Testis (tissue), 3 donors: Measurements from ENCODE around the gene HIRA. TPM values are rescaled to one million over a fixed set of nuclear protein-coding genes. Genes with fewer than 3 reads are reported as not detected.
"Not testable (repeated sequence)": the region's sequence is repeated elsewhere in the genome, so short reads cannot be mapped to it uniquely, and the experiment has no call there.

Source experiments
- DNase-seq: peaks from one replicate; pipeline ENCODE4 v3.0.0-alpha.2; 2019
- H3K27ac ChIP-seq, 2 donors: fragments of 200-600 bp; sonication (generic); one replicate each; pipeline ENCODE4 v1.5.1; 2019
- H3K27me3 ChIP-seq: fragments of 200-600 bp; sonication (generic); one replicate; pipeline ENCODE4 v1.5.1; 2019
- H3K36me3 ChIP-seq: fragments of 200-600 bp; sonication (generic); one replicate; pipeline ENCODE4 v1.5.1; 2017; ENCODE audit warnings: low read depth; ENCODE audit errors: missing control alignments
- H3K4me1 ChIP-seq: fragments of 200-600 bp; sonication (generic); one replicate; pipeline ENCODE4 v1.5.1; 2019
- H3K4me3 ChIP-seq, 2 donors: fragments of 200-600 bp; sonication (generic); one replicate each; pipeline ENCODE4 v1.5.1; 2017 to 2019
- H3K9me3 ChIP-seq: fragments of 200-600 bp; sonication (generic); one replicate; pipeline ENCODE4 v1.5.1; 2017
- CTCF ChIP-seq, 3 experiments: fragments of 450-650 bp in 2 of 3; fragments of 200-600 bp in 1 of 3; sonication (generic) in 1 of 3; IDR thresholded peaks; one replicate each; pipeline ENCODE4 v1.5.1; 2016 to 2019; ENCODE audit warnings: antibody characterized with exemption in 3 of 3, mild to moderate bottlenecking in 2 of 3, moderate library complexity in 1 of 3
- POLR2A ChIP-seq: fragments of 450-650 bp; IDR thresholded peaks from one replicate; pipeline ENCODE4 v1.6.1; 2017; ENCODE audit warnings: antibody characterized with exemption, mild to moderate bottlenecking, moderate library complexity
- WGBS, 2 donors: methylation state at CpG; one replicate each; pipeline ENCODE4 v1.1.5; 2018; 5-methylcytosine and 5-hydroxymethylcytosine counted together
- intact Hi-C: fragments of 100-400 bp; cut with DNase I; formaldehyde crosslinking; loops from one replicate; pipeline ENCODE4 v1.15.1; 2023; ENCODE audit warnings: low total_unique reads
- polyA plus RNA-seq: library from polyadenylated mRNA; stranded (reverse); fragments of 350-450 nt; fragmentation: Illumina TruSeq; extraction: RNeasy Lipid Tissue Mini Kit (QIAGEN cat#74804); gene quantifications from one replicate; pipeline ENCODE4 v1.2.3, GENCODE V29; 2014; ENCODE audit warnings: low read depth, low replicate concordance; ENCODE audit not compliant: insufficient read depth
- total RNA-seq, 2 donors: library from RNA; depleted of rRNA; stranded (reverse); fragments of >200 nt; gene quantifications; one replicate each; pipeline ENCODE4 v1.2.3, GENCODE V29; 2016

The HIRA gene
- total and polyA plus RNA-seq, 3 donors from 2014 or later = 17.7 to 25.7 (median 21.8) TPM

GRCh38 chr22:19317865-19318264 lies 113.7 kb downstream of the HIRA start:
- no peaks in the 10 kb centered on the region for H3K4me1 ChIP-seq
- no peak overlapping the region for H3K4me3 ChIP-seq
- no peaks in the 10 kb centered on the region for H3K36me3 ChIP-seq
- DNase-seq = no peak
- no peaks in the 10 kb centered on the region for H3K27me3 ChIP-seq
- intact Hi-C loops = no loop called here
- no peaks in the 10 kb centered on the region for H3K9me3 ChIP-seq
- H3K27ac ChIP-seq = no peak overlapping the region
- TF ChIP-seq POLR2A (no peak), CTCF (IDR thresholded peaks at IDR 0.05) (no peak)

- WGBS, 2 donors = 75 to 89% methylated on average over 2 of the region's 2 CpGs
- no peaks in the 10 kb centered on the region for H3K9me3 ChIP-seq
- intact Hi-C loops = no loop called here
- no peak for TF ChIP-seq CTCF (IDR thresholded peaks at IDR 0.05)
- no peak for TF ChIP-seq POLR2A
- no peak for DNase-seq
- H3K4me3 ChIP-seq = no peak overlapping the region
- H3K27me3 ChIP-seq = no peaks in the 10 kb centered on the region
- H3K36me3 ChIP-seq = no peaks in the 10 kb centered on the region
- H3K4me1 ChIP-seq = no peaks in the 10 kb centered on the region
- no peak overlapping the region for H3K27ac ChIP-seq
Measured at GRCh38 chr22:19307872-19308271, 123.7 kb downstream of the HIRA start.

DNA sequence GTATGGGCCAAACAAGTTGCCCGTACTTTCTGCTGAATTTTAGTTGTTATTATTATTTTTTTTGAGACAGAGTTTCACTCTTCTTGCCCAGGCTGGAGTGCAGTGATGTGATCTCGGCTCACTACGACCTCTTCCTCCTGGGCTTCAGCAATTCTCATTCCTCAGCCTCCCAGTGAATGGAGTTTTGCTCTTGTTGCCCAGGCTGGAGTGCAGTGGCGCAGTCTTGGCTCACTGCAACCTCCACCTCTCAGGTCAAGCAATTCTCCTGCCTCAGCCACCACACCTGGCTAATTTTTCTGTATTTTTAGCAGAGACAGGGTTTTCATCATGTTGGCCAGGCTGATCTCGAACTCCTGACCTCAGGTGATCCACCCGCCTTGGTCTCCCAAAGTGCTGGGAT lies 125.0 kb downstream of the HIRA start:
- 93% methylated on average over 6 of the region's 6 CpGs for WGBS, 2 donors
- H3K27ac ChIP-seq, H3K27me3 ChIP-seq, H3K36me3 ChIP-seq, intact Hi-C loops, H3K4me1 ChIP-seq, H3K4me3 ChIP-seq, H3K9me3 ChIP-seq, DNase-seq: not testable (repeated sequence)

- no peaks in the 10 kb centered on the region for H3K4me1 ChIP-seq
- TF ChIP-seq CTCF (IDR thresholded peaks at IDR 0.05) (no peak), POLR2A (no peak)
- no peaks in the 10 kb centered on the region for H3K36me3 ChIP-seq
- WGBS, 2 donors = 94 to 96% methylated on average over 5 of the region's 5 CpGs
- no peak overlapping the region for H3K4me3 ChIP-seq
- H3K9me3 ChIP-seq = no peaks in the 10 kb centered on the region
- H3K27me3 ChIP-seq = no peaks in the 10 kb centered on the region
- intact Hi-C loops = no loop called here
- no peak for DNase-seq
- no peak overlapping the region for H3K27ac ChIP-seq
Measured at GRCh38 chr22:19304547-19304946, 127.0 kb downstream of the HIRA start.

- Histone ChIP-seq H3K27ac (no peak overlapping the region), H3K4me1 (no peaks in the 10 kb centered on the region), H3K4me3 (no peak overlapping the region), H3K36me3 (no peaks in the 10 kb centered on the region), H3K27me3 (no peaks in the 10 kb centered on the region), H3K9me3 (no peaks in the 10 kb centered on the region)
- WGBS, 2 donors = 53 to 70% methylated on average over 1 of the region's 1 CpG
- no peak for TF ChIP-seq CTCF (IDR thresholded peaks at IDR 0.05)
- no peak for DNase-seq
- intact Hi-C loops = no loop called here
Measured at GRCh38 chr22:19303785-19304184, 127.7 kb downstream of the HIRA start.
